Calu3 (cell line): ENCODE data around the gene DHCR24. TPM values are rescaled to one million over a fixed set of nuclear protein-coding genes. Genes with fewer than 3 reads are reported as not detected.

ENCODE experiments used
- BruUV-seq: library from RNA; stranded (reverse); fragments of 400-500 nt; replicated peaks from 2 replicates; lab custom pipeline; 2021; lab: Mats Ljungman, UMichigan
- CTCF ChIA-PET: fragments of 300-600 bp; sonication (Branson Sonifier 250); formaldehyde crosslinking; loops from one replicate; lab custom pipeline; 2022; ENCODE audit warnings: antibody characterized with exemption; lab: Charles Lee
- DNase-seq: peaks from one replicate; pipeline ENCODE4 v3.0.0; 2022
- H3K27ac Mint-ChIP-seq: one replicate; pipeline ENCODE4 v1.8.0; 2022; ENCODE audit warnings: mixed read lengths; ENCODE audit not compliant: unreplicated experiment
- H3K27me3 Mint-ChIP-seq: one replicate; pipeline ENCODE4 v1.8.0; 2022; ENCODE audit warnings: mixed read lengths; ENCODE audit not compliant: unreplicated experiment
- H3K36me3 Mint-ChIP-seq: one replicate; pipeline ENCODE4 v1.8.0; 2022; ENCODE audit warnings: mild to moderate bottlenecking, moderate library complexity, mixed read lengths; ENCODE audit not compliant: insufficient read depth, unreplicated experiment
- H3K4me1 Mint-ChIP-seq: one replicate; pipeline ENCODE4 v1.8.0; 2022; ENCODE audit warnings: mild to moderate bottlenecking, low read depth, mixed read lengths; ENCODE audit not compliant: unreplicated experiment
- H3K4me3 Mint-ChIP-seq: one replicate; pipeline ENCODE4 v1.8.0; 2022; ENCODE audit warnings: mild to moderate bottlenecking, low read depth, moderate library complexity, mixed read lengths; ENCODE audit not compliant: unreplicated experiment
- H3K9me3 Mint-ChIP-seq: one replicate; pipeline ENCODE4 v1.8.0; 2022; ENCODE audit warnings: low read depth, mixed read lengths; ENCODE audit not compliant: unreplicated experiment
- CTCF ChIP-seq: fragments of 200-600 bp; IDR thresholded peaks from one replicate; pipeline ENCODE4 v1.8.0; 2022; ENCODE audit warnings: antibody characterized with exemption; ENCODE audit not compliant: unreplicated experiment
- intact Hi-C: fragments of 100-400 bp; cut with micrococcal nuclease; formaldehyde crosslinking; loops from one replicate; pipeline ENCODE4 v1.10.0; 2022; ENCODE audit not compliant: unreplicated experiment
- total RNA-seq: library from RNA; stranded (reverse); gene quantifications from 2 replicates; pipeline ENCODE4 v1.2.3, GENCODE V29; 2022

DHCR24 gene
- total RNA-seq, 1 experiment from 2014 or later = 469 TPM

- Mint-ChIP-seq H3K27ac (no peak overlapping the region), H3K27me3 (peaks cover 18% of the 10 kb centered on the region), H3K4me1 (peaks cover 16% of the 10 kb centered on the region), H3K4me3 (no peak overlapping the region), H3K36me3 (no peaks in the 10 kb centered on the region), H3K9me3 (no peaks in the 10 kb centered on the region)
- CTCF ChIA-PET = interaction anchor here (0.6 to 1.8 kb wide), 3 partner anchors 139 to 311 kb away, joined by 3 to 10 read pairs (median 4); no protein-coding TSS in a partner anchor
- BruUV-seq = no TSS peak
- intact Hi-C loops = loop anchor here (1.0 kb wide), 2 partner anchors 138 to 311 kb away; no protein-coding TSS in a partner anchor
- TF ChIP-seq CTCF = peak; percentile 94
- DNase-seq = peak; percentile 79
Observed at GRCh38 chr1:54810153-54810942, 76.6 kb downstream of the DHCR24 start.

GRCh38 chr1:54809496-54810074 is 77.4 kb downstream of the DHCR24 start:
- Mint-ChIP-seq H3K4me3 (no peak overlapping the region), H3K27me3 (peaks cover 13% of the 10 kb centered on the region), H3K27ac (no peak overlapping the region), H3K4me1 (peaks cover 23% of the 10 kb centered on the region), H3K9me3 (no peaks in the 10 kb centered on the region), H3K36me3 (no peaks in the 10 kb centered on the region)
- CTCF ChIA-PET = interaction anchor here (0.6 to 1.8 kb wide), 3 partner anchors 138 to 310 kb away, joined by 3 to 10 read pairs (median 4); no protein-coding TSS in a partner anchor
- DNase-seq = no peak
- no peak for TF ChIP-seq CTCF
- no TSS peak for BruUV-seq
- intact Hi-C loops = loop anchor here (1.0 kb wide), 2 partner anchors 137 to 310 kb away; no protein-coding TSS in a partner anchor

- Mint-ChIP-seq H3K27ac (no peak overlapping the region), H3K9me3 (no peaks in the 10 kb centered on the region), H3K36me3 (no peaks in the 10 kb centered on the region), H3K4me3 (no peak overlapping the region), H3K27me3 (peaks cover 13% of the 10 kb centered on the region), H3K4me1 (peaks cover 32% of the 10 kb centered on the region)
- peak; percentile 63 for TF ChIP-seq CTCF
- CTCF ChIA-PET = no interaction called here
- intact Hi-C loops = no loop called here
- DNase-seq = no peak
- no TSS peak for BruUV-seq
Observed at GRCh38 chr1:54808443-54809207, 78.4 kb downstream of the DHCR24 start.

- Mint-ChIP-seq H3K4me3 (no peak overlapping the region), H3K27ac (no peak overlapping the region), H3K4me1 (peaks cover 40% of the 10 kb centered on the region), H3K27me3 (peaks cover 13% of the 10 kb centered on the region), H3K36me3 (no peaks in the 10 kb centered on the region), H3K9me3 (no peaks in the 10 kb centered on the region)
- TF ChIP-seq CTCF = no peak
- CTCF ChIA-PET = interaction anchor here (1.0 to 1.1 kb wide), 2 partner anchors 9 to 79 kb away, joined by 3 read pairs; partner anchors contain the start of gene DHCR24
- intact Hi-C loops = no loop called here
- no TSS peak for BruUV-seq
- DNase-seq = no peak
Observed at GRCh38 chr1:54807756-54808155, 79.2 kb downstream of the DHCR24 start.
